Measurements from ENCODE around the gene ATM. TPM values are rescaled to one million over a fixed set of nuclear protein-coding genes. Genes with fewer than 3 reads are reported as not detected.

Gene ATM
- total and polyA plus RNA-seq, 8 donors = 19.3 to 68.6 (median 44.7) TPM

GRCh38 chr11:108316061-108316460, 93.2 kb downstream of the ATM start:
- Histone ChIP-seq H3K4me1 (no peaks in the 10 kb centered on the region), H3K36me3 (peaks cover 0 to 53% (median 6%) of the 10 kb centered on the region in 3 donors), H3K9me3 (no peaks in the 10 kb centered on the region), H3K27me3 (no peaks in the 10 kb centered on the region), H3K27ac (no peak overlapping the region), H3K4me3 (no peak overlapping the region)
- intact Hi-C loops (cut with DNase I) = no loop called here
- ATAC-seq (no peak), DNase-seq (no peak), FAIRE-seq (no peak)
- no peak for TF ChIP-seq CTCF (IDR thresholded peaks at IDR 0.05)
- 95% methylated on average over 3 of the region's 3 CpGs for WGBS, 2 donors

- FAIRE-seq (no peak), ATAC-seq (no peak), DNase-seq (no peak)
- peaks cover 0 to 41% (median 6%) of the 10 kb centered on the region in 3 donors for H3K36me3 ChIP-seq
- no peak for TF ChIP-seq CTCF (IDR thresholded peaks at IDR 0.05)
- no peak overlapping the region for H3K4me3 ChIP-seq
- H3K27me3 ChIP-seq = no peaks in the 10 kb centered on the region
- intact Hi-C loops (cut with DNase I) = no loop called here
- no peaks in the 10 kb centered on the region for H3K4me1 ChIP-seq
- H3K9me3 ChIP-seq = no peaks in the 10 kb centered on the region
- no peak overlapping the region for H3K27ac ChIP-seq
Measured at GRCh38 chr11:108319541-108320145, 96.8 kb downstream of the ATM start.

GRCh38 chr11:108322666-108323065, 99.8 kb downstream of the ATM start:
- TF ChIP-seq CTCF (IDR thresholded peaks at IDR 0.05) = no peak
- H3K36me3 ChIP-seq = peaks cover 0 to 44% (median 5%) of the 10 kb centered on the region in 3 donors
- 73 to 82% methylated on average over 3 of the region's 3 CpGs for WGBS, 2 donors
- no peaks in the 10 kb centered on the region for H3K4me1 ChIP-seq
- no peak overlapping the region for H3K4me3 ChIP-seq
- FAIRE-seq (no peak), DNase-seq (no peak), ATAC-seq (no peak)
- no peaks in the 10 kb centered on the region for H3K27me3 ChIP-seq
- intact Hi-C loops (cut with DNase I) = no loop called here
- no peaks in the 10 kb centered on the region for H3K9me3 ChIP-seq
- H3K27ac ChIP-seq = no peak overlapping the region

GRCh38 chr11:108324587-108324986, 101.7 kb downstream of the ATM start:
- H3K9me3 ChIP-seq = no peaks in the 10 kb centered on the region
- FAIRE-seq (no peak), DNase-seq (no peak), ATAC-seq (peak in 1 of 4 donors; percentile 20)
- no peaks in the 10 kb centered on the region for H3K4me1 ChIP-seq
- H3K36me3 ChIP-seq = peaks cover 0 to 47% (median 4%) of the 10 kb centered on the region in 3 donors
- intact Hi-C loops (cut with DNase I) = no loop called here
- no peaks in the 10 kb centered on the region for H3K27me3 ChIP-seq
- no peak for TF ChIP-seq CTCF (IDR thresholded peaks at IDR 0.05)
- H3K27ac ChIP-seq = no peak overlapping the region
- no peak overlapping the region for H3K4me3 ChIP-seq

GRCh38 chr11:108333403-108333899, 110.6 kb downstream of the ATM start:
- Histone ChIP-seq H3K27me3 (no peaks in the 10 kb centered on the region), H3K36me3 (peaks cover 0 to 21% (median 7%) of the 10 kb centered on the region in 3 donors), H3K4me1 (no peaks in the 10 kb centered on the region), H3K9me3 (no peaks in the 10 kb centered on the region), H3K27ac (no peak overlapping the region), H3K4me3 (no peak overlapping the region)
- 54 to 56% methylated on average over 2 of the region's 2 CpGs for WGBS, 2 donors
- no peak for TF ChIP-seq CTCF (IDR thresholded peaks at IDR 0.05)
- DNase-seq (no peak), FAIRE-seq (no peak), ATAC-seq (no peak)
- intact Hi-C loops (cut with DNase I) = no loop called here

All from pancreas (tissue), 10 donors.